HepG2 (cell line): ENCODE data around the gene SPATS2. TPM values are rescaled to one million over a fixed set of nuclear protein-coding genes. Genes with fewer than 3 reads are reported as not detected.

Experiments used
- FOXC1 ChIP-seq: sonication (generic); formaldehyde crosslinking; IDR thresholded peaks from 2 replicates; pipeline ENCODE4 v1.8.0; 2022; ENCODE audit warnings: mild to moderate bottlenecking, missing genetic modification reagents, borderline replicate concordance
- HNF4A ChIP-seq: sonication (generic); formaldehyde crosslinking; IDR thresholded peaks from 2 replicates; pipeline ENCODE4 v1.4.0; 2020; ENCODE audit warnings: missing genetic modification reagents
- ZFP41 ChIP-seq: sonication (generic); formaldehyde crosslinking; IDR thresholded peaks from 2 replicates; pipeline ENCODE4 v1.4.0; 2020; ENCODE audit warnings: mild to moderate bottlenecking, missing genetic modification reagents, borderline replicate concordance
- ZNF367 ChIP-seq: sonication (generic); formaldehyde crosslinking; IDR thresholded peaks from 2 replicates; pipeline ENCODE4 v1.4.0; 2020; ENCODE audit warnings: missing genetic modification reagents, borderline replicate concordance
- ZNF44 ChIP-seq: sonication (generic); formaldehyde crosslinking; IDR thresholded peaks from 2 replicates; pipeline ENCODE4 v1.5.1; 2020; ENCODE audit warnings: mild to moderate bottlenecking, missing genetic modification reagents
- polyA plus RNA-seq, 8 experiments: library from polyadenylated mRNA; depleted of rRNA in 3 of 8; stranded (reverse) in 7 of 8; unstranded in 1 of 8; fragments of >200 nt; fragmentation: Illumina TruSeq in 4 of 8; extraction: Trizol in 4 of 8; gene quantifications; 2 replicates each; pipeline versions ENCODE4 v1.2.1 to v1.2.3, GENCODE V29; 2011 to 2016; ENCODE audit warnings: low read depth in 4 of 8, missing spikeins in 1 of 8, mixed read lengths in 1 of 8; ENCODE audit not compliant: insufficient read depth in 1 of 8
- total RNA-seq, 5 experiments: library from RNA; depleted of rRNA; stranded (reverse); fragments of >200 nt; fragmentation: Illumina TruSeq; extraction: Trizol; gene quantifications; 2 replicates each; pipeline ENCODE4 v1.2.3, GENCODE V29; 2016; ENCODE audit warnings: low read depth in 1 of 5
- TF ChIP-seq, protein P1 (sequence below): sonication (generic); formaldehyde crosslinking; IDR thresholded peaks from 2 replicates; pipeline ENCODE4 v1.5.0; 2020; ENCODE audit warnings: mild to moderate bottlenecking, missing genetic modification reagents
- TF ChIP-seq, protein P2 (sequence below): IDR thresholded peaks from 2 replicates; pipeline ENCODE4 v1.6.1; 2012; ENCODE audit warnings: low read depth, low read length, improper control_type of control experiment
- TF ChIP-seq, protein P3 (sequence below): sonication (generic); formaldehyde crosslinking; IDR thresholded peaks from 2 replicates; pipeline ENCODE4 v1.4.0; 2020; ENCODE audit warnings: missing genetic modification reagents
- TF ChIP-seq, protein P4 (sequence below): sonication (generic); formaldehyde crosslinking; IDR thresholded peaks from 2 replicates; pipeline ENCODE4 v1.5.1; 2020; ENCODE audit warnings: missing genetic modification reagents, mild to moderate bottlenecking, borderline replicate concordance
- TF ChIP-seq, protein P5 (sequence below): sonication (generic); formaldehyde crosslinking; IDR thresholded peaks from 2 replicates; pipeline ENCODE4 v1.4.0; 2020; ENCODE audit warnings: mild to moderate bottlenecking, missing genetic modification reagents

SPATS2 gene
- total and polyA plus RNA-seq, 2 of the 13 experiments (the other 11 are each of a cell fraction or from before 2014, with no cell fraction given) = 19.3 to 28.1 TPM

DNA sequence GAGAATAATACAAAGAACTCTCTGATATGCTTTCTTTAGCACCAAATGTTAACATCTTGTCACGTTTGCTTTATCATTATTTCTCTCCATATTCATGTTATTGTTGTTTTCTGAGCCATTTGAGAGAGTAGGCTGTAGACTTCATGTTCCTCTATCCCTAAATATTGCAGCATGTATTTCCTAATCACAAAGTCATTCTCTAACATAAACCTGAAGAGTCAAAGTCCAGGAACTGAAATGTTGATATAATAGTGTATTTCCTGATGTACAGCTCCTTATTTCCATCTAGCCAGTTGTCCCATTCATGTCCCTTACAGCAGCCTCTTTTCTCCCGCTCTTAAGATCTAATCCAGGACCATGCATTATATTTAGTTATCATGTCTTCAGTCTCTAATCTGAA is 72.8 kb downstream of the SPATS2 start (continued):
- TF ChIP-seq, protein P1, sequence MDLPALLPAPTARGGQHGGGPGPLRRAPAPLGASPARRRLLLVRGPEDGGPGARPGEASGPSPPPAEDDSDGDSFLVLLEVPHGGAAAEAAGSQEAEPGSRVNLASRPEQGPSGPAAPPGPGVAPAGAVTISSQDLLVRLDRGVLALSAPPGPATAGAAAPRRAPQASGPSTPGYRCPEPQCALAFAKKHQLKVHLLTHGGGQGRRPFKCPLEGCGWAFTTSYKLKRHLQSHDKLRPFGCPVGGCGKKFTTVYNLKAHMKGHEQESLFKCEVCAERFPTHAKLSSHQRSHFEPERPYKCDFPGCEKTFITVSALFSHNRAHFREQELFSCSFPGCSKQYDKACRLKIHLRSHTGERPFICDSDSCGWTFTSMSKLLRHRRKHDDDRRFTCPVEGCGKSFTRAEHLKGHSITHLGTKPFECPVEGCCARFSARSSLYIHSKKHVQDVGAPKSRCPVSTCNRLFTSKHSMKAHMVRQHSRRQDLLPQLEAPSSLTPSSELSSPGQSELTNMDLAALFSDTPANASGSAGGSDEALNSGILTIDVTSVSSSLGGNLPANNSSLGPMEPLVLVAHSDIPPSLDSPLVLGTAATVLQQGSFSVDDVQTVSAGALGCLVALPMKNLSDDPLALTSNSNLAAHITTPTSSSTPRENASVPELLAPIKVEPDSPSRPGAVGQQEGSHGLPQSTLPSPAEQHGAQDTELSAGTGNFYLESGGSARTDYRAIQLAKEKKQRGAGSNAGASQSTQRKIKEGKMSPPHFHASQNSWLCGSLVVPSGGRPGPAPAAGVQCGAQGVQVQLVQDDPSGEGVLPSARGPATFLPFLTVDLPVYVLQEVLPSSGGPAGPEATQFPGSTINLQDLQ (CRISPR knock-in tag) = no peak
- no peak for TF ChIP-seq ZFP41 (CRISPR knock-in tag)
- TF ChIP-seq, protein P2, sequence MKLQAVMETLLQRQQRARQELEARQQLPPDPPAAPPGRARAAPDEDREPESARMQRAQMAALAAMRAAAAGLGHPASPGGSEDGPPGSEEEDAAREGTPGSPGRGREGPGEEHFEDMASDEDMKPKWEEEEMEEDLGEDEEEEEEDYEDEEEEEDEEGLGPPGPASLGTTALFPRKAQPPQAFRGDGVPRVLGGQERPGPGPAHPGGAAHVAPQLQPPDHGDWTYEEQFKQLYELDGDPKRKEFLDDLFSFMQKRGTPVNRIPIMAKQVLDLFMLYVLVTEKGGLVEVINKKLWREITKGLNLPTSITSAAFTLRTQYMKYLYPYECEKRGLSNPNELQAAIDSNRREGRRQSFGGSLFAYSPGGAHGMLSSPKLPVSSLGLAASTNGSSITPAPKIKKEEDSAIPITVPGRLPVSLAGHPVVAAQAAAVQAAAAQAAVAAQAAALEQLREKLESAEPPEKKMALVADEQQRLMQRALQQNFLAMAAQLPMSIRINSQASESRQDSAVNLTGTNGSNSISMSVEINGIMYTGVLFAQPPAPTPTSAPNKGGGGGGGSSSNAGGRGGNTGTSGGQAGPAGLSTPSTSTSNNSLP = peak; percentile 46; the same call in 1 of the 2 replicates
- no peak for TF ChIP-seq FOXC1 (CRISPR knock-in tag)
- TF ChIP-seq, protein P3, sequence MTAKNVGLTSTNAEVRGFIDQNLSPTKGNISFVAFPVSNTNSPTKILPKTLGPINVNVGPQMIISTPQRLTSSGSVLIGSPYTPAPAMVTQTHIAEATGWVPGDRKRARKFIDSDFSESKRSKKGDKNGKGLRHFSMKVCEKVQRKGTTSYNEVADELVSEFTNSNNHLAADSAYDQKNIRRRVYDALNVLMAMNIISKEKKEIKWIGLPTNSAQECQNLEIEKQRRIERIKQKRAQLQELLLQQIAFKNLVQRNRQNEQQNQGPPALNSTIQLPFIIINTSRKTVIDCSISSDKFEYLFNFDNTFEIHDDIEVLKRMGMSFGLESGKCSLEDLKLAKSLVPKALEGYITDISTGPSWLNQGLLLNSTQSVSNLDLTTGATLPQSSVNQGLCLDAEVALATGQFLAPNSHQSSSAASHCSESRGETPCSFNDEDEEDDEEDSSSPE (CRISPR knock-in tag) = no peak
- TF ChIP-seq, protein P4, sequence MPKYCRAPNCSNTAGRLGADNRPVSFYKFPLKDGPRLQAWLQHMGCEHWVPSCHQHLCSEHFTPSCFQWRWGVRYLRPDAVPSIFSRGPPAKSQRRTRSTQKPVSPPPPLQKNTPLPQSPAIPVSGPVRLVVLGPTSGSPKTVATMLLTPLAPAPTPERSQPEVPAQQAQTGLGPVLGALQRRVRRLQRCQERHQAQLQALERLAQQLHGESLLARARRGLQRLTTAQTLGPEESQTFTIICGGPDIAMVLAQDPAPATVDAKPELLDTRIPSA (CRISPR knock-in tag) = no peak
- no peak for TF ChIP-seq ZNF44
- TF ChIP-seq ZNF367 (CRISPR knock-in tag) = no peak
- TF ChIP-seq, protein P5, sequence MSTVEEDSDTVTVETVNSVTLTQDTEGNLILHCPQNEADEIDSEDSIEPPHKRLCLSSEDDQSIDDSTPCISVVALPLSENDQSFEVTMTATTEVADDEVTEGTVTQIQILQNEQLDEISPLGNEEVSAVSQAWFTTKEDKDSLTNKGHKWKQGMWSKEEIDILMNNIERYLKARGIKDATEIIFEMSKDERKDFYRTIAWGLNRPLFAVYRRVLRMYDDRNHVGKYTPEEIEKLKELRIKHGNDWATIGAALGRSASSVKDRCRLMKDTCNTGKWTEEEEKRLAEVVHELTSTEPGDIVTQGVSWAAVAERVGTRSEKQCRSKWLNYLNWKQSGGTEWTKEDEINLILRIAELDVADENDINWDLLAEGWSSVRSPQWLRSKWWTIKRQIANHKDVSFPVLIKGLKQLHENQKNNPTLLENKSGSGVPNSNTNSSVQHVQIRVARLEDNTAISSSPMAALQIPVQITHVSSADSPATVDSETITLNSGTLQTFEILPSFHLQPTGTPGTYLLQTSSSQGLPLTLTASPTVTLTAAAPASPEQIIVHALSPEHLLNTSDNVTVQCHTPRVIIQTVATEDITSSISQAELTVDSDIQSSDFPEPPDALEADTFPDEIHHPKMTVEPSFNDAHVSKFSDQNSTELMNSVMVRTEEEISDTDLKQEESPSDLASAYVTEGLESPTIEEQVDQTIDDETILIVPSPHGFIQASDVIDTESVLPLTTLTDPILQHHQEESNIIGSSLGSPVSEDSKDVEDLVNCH = no peak
- peak; percentile 64 for TF ChIP-seq HNF4A (CRISPR knock-in tag)
- TF ChIP-seq, all 625 proteins: peak for 8
